GM19438 (cell line): Measurements from ENCODE around the gene MPI.
"Not testable (repeated sequence)": the region's sequence is repeated elsewhere in the genome, so short reads cannot be mapped to it uniquely, and the experiment has no call there.

Experiments used
- ATAC-seq: cut with Tn5 transposase; IDR thresholded peaks from one replicate; pipeline ENCODE4 v1.9.1; 2021; ENCODE audit warnings: low read depth; ENCODE audit not compliant: unreplicated experiment

Gene MPI

DNA sequence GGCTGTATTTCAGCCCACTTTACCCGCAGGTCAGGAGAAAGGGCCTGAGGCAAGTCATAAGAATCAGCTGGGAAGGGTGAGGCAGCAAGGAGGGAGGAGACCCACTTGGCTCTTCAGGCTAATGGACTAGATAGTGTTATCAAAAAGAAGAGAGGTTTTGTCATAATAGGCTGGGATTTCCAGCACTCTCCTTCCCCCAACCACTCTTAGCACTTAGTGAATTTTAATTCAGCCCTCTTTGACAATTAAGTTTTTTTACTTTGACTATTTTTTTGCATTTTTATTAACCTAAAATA is 771 bp downstream of the MPI start:
- no peak for ATAC-seq

DNA sequence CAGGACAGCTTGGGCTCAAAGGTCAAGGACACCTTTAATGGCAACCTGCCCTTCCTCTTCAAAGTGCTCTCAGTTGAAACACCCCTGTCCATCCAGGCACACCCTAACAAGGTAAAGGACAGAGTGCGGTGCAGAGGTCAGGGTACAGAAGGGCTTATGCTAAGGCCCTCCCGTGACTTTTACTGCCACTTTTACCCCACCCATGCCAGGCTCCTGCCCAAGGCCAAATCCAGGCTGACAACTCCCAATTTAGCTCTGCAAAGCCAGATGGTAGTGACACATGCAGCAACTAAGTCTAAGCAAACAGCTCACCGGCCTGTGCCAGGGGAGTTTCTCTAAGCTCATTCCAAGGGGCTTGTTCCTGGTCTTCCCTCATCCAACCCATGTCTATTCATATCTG is 1.6 kb downstream of the MPI start:
- ATAC-seq: no peak

DNA sequence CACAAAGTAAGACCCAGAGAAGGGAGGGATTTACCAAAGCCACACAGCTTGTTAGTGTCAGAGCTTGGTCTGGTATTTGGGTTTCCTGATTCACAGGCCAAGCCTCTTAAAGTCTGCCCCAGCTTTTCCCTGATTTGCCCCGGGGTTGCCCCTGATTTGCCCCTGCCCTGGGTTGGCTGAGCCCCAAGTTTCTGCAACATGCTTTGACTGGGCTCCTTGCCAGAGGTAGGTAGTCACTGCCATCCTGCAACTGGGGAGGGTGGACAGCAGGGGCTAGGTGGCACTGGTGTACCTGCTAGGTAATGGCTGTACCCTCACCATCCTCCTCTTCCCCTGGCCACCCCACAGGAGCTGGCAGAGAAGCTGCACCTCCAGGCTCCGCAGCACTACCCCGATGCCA is 2.5 kb downstream of the MPI start:
- no peak for ATAC-seq

DNA sequence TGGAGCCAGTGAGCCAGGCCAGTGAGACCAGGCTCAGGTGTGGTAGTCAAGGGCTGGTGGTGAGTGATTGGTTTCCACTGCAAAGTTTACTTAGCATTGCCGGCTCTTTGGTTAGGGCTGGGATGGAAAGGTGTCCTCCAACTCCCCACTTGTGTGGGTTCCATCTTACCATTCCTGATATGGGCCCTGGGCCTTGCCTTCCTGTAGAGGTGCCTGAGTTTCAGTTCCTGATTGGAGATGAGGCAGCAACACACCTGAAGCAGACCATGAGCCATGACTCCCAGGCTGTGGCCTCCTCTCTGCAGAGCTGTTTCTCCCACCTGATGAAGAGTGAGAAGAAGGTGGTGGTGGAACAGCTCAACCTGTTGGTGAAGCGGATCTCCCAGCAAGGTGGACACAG is 3.1 kb downstream of the MPI start:
- ATAC-seq: no peak

DNA sequence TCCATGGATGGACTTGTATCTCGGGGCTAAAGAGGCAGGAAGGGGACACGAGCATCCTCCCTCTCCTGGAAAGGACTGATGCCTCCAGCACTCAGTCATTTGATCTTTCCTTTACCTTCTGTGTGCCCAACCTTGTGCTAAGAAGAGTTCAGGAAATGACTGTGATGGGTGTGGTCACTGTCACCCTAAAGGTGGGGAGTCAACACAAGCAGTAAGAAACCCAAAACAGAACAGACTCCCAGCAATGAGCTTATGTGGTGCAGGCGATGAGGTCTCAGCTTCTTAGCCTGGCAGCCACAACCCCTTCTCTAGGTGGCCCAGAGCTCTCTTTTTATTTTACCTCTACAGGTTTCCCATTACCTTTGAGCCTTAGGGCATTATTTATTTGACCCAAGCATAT is 3.8 kb downstream of the MPI start:
- no peak for ATAC-seq

DNA sequence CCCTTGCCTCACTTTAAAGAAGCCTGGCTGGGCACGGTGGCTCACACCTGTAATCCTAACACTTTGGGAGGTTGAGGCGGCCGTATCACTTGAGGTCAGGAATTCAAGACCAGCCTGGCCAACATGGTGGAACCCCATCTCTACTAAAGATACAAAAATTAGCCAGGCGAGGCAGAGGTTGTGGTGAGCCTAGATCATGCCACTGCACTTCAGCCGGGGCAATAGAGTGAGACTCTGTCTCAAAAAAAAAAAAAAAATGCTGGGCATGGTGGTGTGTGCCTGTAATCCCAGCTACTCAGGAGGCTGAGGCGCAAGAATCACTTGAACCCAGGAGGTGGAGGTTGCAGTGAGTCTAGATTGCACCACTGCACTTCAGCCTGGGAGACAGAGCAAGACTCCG is 4.5 kb downstream of the MPI start:
- ATAC-seq: not testable (repeated sequence)

DNA sequence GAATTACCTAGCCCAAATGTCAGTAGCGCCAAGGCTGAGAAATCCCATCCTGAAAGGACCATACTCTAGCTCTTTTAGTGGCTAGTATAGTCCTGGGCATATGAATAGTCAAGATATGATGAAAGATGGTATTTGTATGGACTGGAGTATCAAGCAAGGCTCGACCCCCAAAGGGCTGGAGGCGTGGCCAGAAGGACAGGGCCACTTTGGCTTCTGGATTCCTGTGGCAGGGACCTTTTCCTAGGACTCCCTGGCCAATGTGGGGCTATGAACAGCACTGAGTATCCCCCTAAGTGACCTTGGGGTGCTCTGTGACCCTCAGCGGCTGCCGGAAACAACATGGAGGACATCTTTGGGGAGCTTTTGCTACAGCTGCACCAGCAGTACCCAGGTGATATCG is 6.0 kb downstream of the MPI start:
- ATAC-seq: no peak

DNA sequence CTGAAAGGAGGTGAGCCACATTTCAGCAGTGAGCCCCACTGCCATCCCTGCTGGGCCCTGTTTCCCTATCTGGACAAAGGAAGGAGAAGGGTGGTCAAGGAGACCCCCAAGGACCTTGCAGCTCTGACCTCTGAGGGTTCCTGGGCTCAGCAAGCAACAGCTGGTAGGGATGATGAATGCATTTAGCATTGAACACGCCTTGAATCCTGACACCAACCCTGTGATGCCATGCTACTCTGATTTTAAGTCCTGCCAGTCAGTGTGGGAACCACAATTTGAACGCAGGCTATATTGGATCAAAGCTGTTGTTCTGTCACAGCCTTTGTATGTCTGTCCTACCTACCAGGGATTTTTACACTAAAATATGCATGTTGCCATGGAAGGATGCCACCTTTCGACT is 6.5 kb downstream of the MPI start:
- no peak for ATAC-seq

DNA sequence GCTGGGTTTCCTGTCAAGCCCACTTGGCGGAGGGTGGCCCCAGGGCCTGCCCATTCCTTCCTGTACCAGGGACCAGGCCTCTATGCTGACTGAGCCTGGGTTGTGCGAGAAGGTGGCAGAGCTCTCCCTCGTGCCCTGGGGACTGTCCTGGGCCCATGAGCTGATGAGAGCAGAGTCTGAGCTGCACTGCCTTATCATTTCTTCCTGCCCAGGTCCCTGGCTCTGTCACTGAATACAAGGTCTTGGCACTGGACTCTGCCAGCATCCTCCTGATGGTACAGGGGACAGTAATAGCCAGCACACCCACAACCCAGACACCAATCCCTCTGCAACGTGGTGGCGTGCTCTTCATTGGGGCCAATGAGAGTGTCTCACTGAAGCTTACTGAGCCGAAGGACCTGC is 7.5 kb downstream of the MPI start:
- ATAC-seq: no peak

DNA sequence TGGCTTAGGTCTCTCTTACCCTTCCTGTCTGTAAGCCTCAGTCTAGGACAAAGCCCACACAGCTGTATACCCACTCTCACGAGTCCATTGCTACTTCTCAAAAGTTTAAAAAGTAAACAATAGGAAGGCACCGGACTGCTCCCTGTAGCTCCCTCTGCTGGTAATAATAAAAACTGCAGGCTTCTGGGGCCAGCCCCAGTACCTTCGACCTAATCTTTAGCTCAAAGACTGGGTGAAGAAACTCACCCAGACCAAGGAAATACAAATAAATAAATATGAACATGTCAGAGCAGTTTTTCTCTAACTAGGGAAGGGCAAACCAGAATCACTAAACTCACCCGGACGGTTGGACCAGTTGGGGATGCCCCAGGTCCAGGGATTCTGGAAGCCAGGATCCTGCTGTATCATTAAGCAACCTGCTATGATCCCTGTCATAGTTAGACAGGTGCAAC is 11.8 kb downstream of the MPI start:
- ATAC-seq: no peak

DNA sequence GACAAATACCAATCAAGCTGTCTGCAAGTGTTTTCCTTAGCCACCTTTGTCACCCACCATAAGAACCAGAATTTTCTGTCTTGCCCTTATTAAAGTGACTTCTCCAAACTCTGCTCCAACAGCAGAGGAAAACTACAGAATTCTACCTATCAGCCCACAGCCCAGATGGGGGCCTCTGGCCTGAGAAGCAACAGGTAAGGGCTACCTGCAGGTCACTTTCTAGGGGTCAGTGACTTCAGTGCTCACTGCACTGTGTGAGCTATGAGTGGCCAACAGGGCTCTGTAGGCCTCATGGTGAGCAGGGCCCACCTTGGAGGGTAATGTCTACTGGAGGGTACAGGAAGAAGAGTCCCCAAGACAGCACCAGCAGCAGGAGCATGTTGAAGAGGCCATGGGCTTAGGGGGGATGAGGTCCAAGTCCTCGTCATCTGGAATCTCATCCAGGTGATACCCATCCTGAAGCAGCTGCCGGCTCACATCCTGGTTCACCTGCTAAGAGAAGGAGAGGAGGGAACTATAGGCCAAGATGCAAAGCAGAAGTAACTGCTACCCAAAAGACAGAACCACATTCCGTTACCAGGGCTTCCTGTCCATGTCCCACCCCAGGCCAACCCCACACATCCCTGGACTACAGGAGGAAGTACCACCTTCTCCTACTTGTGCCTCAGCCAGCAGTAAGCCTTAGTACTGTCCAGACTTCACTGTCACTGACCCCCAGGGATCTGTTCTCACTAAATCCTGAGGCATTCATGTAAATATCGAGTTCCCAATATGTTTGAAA is 12.6 kb downstream of the MPI start:
- no peak for ATAC-seq

DNA sequence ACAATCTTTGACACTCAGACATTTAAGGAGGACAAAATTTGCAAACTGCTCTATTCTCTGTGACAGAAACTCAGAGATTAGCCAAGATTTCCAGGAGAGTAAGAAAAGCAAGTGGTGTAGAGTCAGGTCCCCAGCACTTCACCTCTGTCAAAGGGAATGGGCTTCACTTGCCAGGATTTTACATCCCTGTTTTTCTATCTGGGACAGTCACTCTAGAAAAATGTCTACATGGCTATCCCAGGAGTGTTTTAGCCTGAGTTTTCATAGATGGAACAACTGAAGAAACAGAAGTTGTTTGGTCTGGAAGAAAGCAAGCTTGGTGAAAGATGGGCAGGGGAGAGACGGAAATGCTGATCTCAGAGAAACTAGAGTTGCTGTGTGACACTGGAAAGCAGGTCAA is 13.8 kb downstream of the MPI start:
- ATAC-seq: no peak

DNA sequence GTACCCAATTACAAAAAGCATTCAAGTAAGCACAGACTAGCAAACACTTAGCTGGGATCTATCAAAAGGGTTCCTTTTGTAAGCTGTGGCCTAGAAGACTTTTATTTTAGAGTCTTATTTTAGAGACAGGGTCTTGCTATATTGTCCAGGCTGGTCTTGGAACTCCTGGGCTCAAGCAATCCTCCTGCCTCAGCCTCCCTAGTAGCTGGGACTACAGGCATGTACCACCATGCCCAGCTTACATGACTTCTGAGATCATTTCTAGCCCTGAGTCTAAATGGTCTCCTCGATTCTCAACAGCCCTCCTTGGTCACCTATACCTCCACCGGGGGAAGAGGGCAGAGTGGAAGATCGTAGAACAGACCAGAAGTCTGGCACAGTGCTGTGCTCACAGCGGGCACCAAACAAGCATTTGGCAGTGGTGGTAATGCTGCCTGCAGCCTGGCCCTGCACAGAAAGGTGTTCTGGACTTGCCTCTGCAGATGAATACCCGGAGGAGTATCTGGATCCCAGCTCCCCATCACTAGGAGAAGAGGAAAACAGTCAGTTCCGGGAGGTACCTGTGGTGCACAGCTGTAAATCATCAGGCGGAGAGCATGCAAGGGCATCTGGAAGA is 14.5 kb downstream of the MPI start:
- ATAC-seq: no peak

DNA sequence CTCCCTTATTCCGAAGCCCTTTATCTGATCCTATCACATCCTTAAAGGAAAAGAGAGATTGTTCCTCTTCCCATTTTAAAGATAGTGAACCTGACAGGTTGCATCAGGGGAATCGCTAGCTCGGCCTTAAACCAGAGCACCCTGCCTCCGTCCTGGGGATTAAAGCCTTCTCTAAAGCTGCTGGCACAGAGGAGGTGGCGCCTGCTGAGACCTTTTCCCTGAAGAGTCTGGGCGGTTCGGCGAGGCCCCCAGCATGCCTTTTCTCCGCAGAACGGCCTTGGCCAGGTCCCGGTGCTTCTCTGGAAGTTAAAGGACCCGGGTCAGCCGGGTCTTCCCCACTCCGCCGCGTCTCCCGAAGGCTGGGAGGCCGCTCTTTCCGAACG is 16.2 kb downstream of the MPI start:
- ATAC-seq: peak; percentile 27

DNA sequence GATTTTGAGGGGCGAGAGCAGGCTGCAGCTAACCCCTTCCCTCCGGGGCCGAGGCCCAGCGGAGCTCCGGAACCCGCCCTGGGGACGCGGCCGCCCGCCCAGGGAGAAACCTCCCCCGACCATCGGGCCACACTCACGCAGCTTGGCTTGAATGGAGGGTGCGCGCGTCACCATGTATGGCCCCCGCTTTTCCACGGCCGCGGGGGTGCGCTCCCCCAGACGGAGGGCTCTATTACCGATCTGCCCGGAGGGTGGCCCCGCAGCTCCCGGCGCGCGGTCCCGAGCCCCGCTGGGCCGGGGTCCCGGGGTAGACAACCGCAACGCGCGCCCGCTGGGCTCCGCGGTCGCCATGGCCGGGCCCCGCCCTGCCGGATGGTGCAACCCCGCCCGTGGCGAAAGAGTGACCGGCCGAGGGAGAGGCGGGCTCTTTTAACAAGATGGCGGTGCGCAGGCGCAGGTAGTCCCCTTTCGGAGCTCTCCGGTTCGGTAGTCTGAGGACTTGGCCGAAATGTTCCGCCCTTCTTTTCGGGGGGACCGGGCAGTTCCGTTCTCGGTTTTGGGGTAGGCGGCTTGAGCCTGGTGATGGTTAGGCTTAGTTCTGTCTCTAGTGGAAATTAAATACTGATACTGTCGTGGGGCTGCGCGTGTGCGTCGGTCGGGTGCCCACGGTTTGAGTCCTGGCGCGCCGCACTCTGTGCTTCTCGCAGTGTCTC is 16.8 kb downstream of the MPI start, which contains the start of gene FAM219B:
Gene FAM219B (minus strand): TSS at position 402 of the 713 bp plus-strand sequence. CDS start 51 bp downstream, at position 351.
- peak; percentile 70 for ATAC-seq

DNA sequence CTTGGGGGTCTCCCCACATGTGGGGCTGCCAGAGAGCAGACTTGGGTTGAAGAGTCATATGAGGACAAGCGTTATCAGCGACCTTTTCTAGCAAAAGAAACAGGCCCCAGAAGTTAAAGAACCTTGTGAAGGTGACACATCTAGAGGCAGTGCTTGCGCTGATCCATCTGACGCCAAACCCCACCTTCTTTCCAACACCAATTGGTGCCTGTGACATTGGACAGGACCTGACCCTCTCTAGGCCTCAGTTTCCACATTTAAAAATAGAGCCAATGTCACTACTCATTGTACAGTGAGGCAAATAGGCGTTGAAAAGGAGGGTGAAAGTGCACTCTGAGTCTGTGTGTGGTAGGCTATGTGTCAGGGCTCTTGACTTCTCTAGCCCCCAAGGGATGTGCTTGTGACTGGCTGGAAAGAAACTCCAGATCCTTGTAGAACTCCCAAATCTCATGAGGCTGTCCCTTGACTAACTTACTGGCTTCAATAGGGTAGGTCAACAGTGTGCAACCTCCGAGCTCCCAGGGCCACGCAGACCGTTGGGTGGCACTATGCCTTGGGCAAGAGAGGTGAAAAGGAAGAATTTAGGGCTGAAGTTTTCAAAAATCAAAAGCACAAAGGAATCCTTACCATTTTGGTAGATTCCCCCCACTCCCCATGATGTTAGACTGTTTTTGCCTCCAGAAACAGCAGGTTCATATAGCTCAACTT is 17.5 kb downstream of the MPI start:
- ATAC-seq: no peak

DNA sequence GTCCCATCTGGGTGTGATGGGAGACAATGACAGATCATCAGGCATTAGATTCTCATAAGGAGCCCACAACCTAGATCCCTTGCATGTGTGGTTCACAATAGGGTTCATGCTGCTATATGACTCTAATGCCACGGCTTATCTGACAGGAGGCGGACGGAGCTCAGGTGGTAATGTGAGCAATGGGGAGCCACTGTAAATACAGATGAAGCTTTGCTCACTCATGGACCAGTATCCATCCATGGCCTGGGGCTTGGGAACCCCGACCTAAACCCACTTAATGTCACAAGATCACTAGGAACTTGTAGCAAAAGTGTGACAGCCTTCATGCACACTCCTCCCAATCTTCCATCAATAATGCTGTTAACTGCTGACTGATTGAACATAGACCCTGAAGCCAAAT is 18.8 kb downstream of the MPI start:
- no peak for ATAC-seq

DNA sequence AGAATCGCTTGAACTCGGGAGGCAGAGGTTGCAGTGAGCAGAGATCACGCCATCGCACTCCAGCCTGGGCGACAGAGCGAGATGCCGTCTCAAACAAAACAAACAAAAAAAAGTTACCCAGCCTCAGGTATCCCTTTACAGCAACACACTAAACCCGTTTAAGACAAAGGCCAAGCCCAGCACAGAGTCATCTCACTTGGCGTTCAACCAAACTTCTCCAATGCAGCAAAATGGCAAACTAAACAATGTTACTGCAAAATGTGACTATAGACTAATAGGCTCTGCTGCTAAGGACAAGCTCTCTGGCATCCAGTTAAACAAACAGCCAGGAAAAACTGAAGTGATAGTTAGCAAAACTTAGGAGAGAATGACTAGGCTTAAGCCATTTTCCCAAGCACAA is 23.2 kb downstream of the MPI start:
- no peak for ATAC-seq

DNA sequence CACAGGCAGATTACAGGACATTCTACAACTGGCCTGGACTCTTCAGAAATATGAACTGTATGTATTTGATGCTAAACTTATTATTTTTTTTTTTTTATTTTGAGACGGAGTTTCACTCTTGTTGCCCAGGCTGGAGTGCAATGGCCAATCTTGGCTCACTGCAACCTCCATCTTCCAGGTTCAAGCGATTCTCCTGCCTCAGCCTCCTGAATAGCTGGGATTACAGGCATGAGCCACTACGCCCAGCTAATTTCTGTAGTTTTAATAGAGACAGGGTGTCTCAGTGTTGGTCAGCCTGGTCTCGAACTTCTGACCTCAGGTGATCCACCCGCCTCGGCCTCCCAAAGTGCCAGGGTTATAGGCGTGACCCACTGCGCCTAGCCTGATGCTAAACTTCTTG is 24.0 kb downstream of the MPI start:
- not testable (repeated sequence) for ATAC-seq

DNA sequence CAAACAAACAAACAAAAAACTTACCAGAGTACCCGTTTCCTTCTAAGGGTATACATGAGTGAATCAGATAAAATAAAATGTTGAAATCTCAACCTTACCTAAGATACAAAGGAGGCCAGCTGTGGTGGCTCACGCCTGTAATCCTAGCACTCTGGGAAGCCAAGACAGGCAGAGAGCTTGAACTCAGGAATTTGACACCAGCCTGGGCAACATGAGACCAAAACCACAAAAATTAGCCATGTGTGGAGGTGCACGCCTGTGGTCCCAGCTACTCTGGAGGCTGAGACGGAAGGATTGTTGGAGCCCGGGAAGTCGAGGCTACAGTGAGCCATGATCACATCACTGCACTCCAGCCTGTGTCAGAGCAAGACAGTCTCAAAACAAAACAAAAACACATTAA is 27.8 kb downstream of the MPI start:
- ATAC-seq: no peak

DNA sequence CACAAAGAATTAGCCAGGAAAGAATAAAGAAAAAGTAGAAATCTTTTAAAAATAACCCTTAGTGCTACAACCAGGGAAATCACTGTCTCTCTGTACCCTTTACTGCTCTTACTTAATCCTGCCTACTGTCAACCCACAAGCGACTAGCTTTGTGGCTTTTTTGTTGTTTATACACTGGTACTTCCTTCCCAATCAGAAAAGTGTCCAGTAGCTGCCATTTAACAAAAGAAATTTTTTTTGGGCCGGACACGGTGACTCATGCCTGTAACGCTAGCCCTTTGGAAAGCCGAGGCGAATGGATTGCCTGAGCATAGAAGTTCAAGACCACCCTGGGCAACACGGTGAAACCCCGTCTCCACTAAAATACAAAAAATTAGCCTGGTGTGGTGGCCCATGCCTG is 30.6 kb downstream of the MPI start:
- ATAC-seq: no peak
